HG03520 (cell line): ENCODE results near the gene BBOX1.
"Not testable (repeated sequence)": the region's sequence is repeated elsewhere in the genome, so short reads cannot be mapped to it uniquely, and the experiment has no call there.

Experiments
- ATAC-seq: cut with Tn5 transposase; IDR thresholded peaks from one replicate; pipeline ENCODE4 v1.9.1; 2021; ENCODE audit warnings: mild to moderate bottlenecking, moderate library complexity; ENCODE audit not compliant: unreplicated experiment

The BBOX1 gene, protein sequence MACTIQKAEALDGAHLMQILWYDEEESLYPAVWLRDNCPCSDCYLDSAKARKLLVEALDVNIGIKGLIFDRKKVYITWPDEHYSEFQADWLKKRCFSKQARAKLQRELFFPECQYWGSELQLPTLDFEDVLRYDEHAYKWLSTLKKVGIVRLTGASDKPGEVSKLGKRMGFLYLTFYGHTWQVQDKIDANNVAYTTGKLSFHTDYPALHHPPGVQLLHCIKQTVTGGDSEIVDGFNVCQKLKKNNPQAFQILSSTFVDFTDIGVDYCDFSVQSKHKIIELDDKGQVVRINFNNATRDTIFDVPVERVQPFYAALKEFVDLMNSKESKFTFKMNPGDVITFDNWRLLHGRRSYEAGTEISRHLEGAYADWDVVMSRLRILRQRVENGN

DNA sequence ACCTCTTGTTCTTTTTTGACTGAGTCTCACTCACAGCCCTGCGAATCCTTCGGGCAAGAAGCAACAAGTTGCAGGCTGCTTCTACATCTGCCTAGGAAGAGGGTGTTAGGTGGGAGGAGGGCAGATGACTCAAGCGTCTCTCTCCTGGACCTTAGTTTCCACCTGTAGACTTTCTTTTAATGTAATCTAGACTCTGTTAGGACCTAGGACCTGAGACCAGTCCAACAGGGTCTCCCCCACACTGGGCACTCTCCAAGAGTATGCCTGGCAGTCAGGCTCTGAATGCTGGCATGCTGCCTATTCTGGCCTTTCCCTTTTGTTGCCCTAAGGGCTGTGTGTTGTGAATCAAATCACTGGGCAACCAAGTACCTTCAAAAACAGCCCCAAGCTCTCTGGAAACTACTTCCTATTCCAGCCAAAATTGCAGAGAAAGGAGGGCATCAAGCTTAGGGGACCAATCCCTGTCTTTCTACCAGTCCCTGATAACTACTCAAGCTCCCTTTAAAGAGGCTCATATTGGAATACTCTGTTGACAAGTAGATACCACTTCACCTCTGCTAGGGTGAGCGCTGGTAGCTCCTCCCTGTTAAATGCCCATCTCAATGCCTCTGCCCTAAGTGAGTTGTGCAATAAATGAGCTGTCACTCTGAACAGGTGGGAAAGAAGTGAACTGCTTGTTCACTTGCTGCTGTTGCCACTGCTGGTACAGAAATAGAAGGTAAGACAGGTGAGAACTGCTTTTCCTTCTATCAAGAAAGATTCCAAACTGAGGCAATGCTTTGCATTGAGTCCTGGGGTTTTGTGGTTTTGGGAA lies at the start of gene BBOX1:
Gene BBOX1, plus strand, starts transcription at position 514 of the 814 bp plus-strand sequence. CDS start 14,616 bp downstream, outside the sequence.
- no peak for ATAC-seq

DNA sequence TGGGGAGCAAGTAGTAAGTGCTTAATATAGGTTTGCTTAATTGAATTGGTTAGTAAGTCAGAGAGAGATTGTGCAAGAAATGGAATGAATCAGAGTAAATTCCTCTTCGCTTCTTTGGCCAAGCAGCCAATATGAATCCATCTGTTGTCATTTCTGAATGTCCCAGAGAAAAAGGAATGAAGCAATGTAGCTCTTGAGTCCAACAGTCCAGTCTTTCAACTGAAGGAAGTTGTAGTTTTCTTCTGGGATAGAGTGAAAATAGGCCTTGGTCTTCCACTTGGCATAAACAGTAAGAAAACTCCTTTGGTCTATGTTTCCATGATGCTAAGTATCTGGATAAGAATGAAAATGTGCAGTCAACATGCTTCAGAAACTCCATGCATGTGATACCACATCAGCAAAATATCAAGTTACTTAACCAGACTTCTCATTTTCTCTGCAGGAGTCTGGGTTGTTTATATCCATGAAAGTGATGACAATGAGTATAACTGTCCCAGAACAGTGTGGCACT lies 48.5 kb upstream of the BBOX1 start:
- ATAC-seq: no peak

DNA sequence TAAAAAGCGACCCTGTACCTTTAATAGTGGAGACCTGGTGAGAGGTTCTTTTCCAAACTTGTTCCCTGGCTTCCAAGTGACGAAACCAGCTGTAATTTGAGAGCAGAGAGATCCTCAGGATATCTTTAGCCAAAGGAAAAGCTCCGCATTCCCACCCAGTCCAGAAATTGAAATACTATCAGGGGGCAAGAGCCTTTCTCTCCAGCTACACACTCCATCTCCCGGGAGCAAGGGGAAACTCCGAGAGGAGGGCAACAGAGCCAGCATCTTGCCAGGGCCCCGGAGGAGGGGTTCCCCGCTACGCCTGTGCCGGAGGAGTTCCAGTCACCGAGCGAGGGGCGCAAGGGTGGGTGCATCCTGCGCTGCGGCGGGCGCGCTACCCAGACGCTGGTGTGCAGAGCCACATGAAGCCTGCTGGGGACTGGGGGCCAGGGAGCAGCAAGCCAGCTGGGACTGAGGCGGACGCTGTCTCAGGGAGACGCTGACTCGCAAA lies 46.6 kb upstream of the BBOX1 start, which contains the start of gene FIBIN:
Gene FIBIN, plus strand, starts transcription at position 148 of the 493 bp plus-strand sequence. CDS start 415 bp downstream, outside the sequence.
- no peak for ATAC-seq

DNA sequence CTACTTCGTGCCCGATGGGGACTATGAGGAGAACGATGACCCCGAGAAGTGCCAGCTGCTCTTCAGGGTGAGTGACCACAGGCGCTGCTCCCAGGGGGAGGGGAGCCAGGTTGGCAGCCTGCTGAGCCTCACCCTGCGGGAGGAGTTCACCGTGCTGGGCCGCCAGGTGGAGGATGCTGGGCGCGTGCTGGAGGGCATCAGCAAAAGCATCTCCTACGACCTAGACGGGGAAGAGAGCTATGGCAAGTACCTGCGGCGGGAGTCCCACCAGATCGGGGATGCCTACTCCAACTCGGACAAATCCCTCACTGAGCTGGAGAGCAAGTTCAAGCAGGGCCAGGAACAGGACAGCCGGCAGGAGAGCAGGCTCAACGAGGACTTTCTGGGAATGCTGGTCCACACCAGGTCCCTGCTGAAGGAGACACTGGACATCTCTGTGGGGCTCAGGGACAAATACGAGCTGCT lies 46.0 kb upstream of the BBOX1 start:
- no peak for ATAC-seq

DNA sequence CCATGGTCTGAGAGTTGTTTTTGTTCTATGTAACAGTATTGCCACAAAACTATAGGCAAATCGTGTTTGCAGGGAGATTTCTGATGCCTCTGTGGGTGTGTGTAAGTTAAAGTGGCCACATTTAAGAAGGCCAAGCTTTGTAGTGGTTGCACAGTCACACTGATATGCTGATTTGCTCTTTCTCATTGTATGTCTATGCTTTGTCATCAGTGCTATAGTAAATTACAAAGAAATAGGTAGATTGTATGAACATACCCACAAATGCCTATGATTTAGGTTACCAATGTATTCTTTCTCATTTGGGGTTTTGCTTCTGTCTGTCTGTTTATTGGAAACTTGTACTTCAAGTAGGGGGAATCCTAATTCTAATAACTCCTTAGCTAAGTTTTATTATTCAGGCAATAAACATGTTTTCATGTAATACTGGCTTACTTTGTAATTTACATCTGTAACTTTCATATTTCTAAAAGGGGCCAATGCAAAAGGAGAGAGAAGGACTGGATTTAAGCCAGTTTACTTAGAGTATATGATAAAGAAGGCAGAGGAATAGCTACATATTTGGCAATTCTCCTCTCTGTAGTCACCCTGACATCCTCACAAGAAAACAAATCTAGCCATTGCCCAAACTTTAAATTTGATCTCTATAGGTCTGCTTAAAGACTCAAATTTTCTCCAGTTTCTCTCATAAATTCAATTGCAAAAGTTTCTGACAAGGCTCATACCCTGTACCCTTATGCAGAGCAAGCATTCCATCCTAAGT lies 44.7 kb upstream of the BBOX1 start:
- ATAC-seq: no peak

DNA sequence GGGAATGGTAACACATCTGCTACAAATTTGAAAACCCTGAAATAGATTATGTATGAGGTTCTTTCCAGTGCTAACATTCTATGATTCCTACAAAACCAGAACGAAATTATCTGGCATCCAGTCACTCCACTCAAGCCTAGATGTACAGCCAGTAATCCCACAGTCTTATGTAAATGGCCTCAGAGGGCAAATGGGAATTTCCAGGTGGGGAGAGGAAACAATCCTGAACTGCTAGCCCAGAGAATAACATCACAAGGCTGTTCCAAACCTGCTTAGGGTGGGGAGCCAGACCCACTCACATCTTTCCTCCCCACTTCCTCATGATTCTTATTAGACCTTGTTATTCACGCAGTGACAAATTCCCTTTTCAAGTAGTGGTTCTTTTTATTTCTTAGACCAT lies 43.2 kb upstream of the BBOX1 start:
- no peak for ATAC-seq

DNA sequence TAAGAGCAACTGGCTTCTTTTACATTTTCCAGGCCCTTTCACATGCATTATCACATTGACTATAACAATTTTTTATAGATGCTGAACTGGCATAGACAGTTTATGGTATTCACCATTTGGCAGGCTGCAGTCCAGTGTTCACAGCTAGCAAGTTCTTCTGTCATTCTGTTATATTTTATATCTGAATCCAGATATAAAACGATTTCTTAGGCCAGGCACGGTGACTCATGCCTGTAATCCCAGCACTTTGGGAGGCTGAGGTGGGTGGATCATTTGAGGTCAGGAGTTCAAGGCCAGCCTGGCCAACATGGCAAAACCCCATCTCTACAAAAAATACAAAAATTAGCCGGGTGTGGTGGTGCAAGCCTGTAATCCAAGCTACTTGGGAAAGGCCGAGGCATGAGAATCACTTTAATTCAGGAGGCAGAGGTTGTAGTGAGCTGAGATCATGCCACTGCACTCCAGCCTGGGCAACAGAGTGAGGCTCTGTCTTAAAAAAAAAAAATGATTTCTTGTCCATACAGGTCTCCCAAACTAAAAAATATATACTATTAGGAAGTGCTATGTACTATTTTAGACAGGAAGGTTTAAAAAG lies 39.4 kb upstream of the BBOX1 start:
- not testable (repeated sequence) for ATAC-seq

DNA sequence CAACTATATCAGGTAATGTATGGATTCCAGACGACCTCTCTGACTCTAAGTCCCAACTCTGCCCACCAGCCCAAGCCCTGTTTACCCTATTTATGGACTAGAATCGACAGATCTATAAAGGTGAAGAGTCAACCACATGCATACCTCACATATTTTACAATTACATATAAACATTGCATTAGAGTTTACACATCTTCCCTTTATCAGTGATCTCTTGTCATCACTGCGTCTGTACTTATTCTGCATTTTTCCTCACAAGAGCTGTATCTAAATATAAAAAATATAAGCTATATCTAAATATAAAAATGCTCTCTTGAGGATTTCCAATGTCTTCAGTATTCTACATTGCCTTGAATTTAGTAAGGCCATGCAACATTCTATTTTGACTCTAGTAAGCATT lies 38.2 kb upstream of the BBOX1 start:
- no peak for ATAC-seq

DNA sequence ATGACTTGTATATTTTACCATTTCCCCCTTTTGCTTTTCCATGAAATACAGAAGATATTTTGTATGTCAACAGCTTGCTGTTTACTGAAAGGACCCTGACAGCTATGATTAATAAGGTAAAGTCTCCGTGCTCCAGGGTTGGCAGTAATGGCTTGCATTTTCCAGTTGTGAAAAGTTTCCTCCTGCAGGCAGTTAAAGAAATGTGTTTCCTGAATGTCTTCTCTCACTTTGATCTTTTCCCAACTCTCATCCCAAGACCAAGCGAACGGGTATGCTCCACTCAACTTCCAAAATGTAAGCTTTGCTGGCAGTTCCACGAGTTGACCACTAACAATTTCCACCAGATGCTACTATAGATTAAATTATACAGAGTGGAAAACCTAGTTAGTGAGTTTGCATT lies 37.8 kb upstream of the BBOX1 start:
- ATAC-seq: no peak

DNA sequence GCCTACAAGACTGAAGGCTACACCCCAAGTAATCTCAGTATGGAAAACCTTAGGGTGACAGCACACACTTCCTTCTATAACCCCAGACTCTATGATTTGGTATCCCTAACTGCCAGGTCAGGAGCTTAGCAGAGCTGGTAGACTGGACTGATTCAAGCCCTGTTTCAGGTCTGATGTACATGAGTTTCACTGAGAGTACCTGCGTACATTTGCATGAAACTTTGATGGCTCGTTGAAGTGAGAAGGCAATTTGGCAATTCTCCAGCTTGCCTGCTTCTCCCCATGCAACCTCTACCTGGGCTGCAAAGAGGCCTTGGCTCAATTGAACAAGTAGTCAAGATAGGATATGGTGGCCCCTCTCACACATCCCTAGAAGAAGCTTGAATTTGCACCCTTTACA lies 36.5 kb upstream of the BBOX1 start:
- no peak for ATAC-seq

DNA sequence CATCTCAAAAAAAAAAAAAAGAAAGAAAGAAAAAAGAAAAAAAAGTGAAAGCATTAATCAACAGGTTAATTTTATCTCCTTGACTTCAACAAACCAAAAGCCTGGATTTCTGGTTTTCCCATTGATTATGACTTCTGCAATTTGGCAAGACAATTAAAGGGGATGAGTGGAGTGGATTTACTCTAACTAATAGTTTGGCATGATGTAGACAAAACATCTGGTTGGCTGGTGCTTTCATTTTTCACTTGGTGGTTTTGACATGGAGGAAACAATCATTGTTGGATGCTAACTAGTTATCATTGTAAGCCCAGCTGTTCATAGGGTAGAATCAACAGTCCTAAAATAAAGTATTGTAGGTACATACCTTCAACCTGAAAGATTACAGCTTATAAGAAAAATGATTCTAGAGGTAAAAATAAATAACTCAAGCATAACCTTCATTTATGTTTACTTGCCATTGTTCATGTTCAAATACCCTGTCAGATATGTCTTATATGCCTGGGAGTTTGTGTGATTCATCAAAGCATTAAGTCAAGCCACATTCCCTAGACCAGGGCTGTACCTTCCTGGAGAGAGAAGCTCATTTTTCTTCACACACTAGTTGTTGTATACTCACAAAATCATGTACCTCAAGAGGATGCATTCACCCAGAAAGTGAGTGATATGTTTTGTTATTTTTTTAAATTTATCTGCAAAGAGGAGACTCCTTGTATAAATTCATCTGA lies 31.6 kb upstream of the BBOX1 start:
- no peak for ATAC-seq

DNA sequence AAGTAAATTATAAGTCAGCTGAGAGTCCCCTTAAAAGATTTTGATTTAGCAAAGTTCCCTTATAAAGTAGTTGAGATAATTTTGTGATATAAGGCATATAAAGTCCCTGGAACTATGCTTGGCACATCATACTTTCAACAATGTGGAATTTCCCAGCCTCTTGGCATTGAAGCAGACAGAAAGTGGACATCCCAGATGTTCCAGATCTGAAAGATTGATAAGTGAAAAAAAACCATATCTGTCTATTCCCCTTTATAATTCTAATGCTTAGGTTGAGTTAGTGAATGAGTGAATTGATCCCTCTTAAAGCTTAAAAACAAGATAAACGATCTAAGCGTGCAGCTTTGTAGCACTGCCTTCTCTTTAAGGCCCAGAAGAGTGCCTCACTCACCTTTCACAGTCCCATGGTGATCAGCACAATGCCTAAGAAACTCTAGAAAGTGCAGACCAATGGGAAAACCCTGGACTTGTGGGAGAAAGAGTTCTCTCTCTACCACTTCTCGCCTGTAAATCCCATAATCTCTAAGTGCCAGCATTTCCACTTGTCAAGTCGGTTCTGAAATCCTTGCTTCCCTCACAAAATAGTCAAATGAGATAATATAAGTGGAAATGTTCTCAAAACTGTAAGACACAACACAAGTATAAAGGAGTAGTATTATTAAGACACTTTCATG lies 28.9 kb upstream of the BBOX1 start:
- no peak for ATAC-seq

DNA sequence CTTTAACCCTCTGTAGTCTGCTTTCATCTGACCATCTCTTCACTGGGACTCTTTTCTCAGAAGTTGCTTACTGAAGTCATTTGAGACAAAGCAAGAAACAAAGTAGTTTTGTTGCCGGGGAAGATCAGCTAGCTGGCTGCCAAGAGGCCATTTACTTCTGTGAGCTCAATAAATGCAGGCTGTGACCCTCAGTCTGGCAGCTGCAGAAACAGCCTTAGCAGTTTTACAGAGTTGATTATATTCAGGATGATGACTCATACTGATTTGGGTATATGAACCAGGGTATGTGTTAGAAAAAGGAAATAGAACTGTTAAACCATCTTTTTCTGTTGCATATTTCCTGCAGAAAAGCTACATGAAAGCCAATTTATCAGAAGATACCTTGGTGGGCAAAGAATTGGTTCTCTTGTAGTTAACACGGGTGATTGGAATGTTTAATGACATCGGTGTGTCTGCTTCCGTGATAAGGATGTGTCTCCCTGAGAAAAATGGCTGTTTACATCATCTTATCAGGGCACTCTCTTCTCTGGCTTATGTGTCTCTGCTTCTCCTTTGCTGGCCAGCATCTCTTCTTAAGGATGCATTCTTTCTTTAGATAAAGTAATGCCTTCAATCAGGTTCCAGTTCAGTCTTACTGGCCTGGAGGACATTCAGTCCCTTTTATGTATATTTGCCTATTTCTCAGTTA lies 28.2 kb upstream of the BBOX1 start:
- no peak for ATAC-seq

DNA sequence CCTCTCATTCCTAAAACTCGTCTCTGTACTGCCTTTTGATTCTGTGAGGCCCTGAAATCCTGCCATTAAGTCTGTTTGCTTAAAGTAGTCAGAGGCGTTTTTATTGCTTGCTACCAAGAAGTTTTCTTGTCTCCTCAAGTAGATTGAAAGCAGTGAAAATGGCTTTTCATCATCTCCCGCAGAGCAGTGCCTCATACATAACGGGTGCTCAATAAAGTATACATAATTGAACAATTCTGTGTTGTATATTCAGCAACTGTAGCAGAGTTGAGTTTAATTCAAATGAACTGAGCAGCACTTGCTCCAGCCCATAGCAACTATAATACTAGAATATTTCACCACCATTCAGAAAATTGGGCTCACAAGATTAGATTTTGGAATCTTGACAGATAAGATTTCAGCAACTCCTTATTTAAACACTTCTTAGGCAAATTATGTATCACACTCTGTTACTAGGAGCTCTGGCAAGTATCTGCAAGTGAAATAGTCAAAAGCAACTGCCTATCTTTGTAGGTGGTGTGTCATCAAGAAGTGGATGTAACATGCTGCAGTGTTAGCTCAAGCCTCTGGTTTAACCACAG lies 26.7 kb upstream of the BBOX1 start:
- ATAC-seq: no peak

DNA sequence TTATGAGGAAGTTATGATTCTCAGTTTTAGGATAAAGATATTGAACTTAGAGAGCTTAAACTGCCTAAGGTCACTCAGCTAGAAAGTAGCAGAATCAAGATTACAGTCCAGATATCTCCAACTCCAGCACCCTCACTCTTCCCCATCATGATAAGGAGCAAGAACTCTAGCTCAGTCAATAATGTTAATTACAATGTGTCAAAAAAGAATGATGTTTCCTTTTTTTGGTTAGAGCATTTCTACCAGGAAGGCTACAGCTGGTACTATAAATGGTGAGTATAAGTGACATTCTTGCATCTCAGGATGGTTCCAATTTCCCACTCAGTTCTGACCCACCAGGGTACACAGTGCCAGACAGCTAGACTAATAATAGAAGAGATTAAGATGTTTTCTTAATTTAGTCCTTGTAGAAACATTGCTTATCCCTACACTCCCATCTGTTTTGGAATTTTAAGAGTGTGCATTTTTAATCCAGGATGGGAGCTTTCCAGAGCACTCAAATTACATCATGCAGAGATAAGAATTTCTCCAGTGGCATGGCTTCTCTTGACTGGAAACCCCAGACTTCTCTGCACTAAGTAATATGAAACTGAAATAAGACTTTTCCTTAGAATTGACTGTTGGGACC lies 21.6 kb upstream of the BBOX1 start:
- ATAC-seq: no peak

DNA sequence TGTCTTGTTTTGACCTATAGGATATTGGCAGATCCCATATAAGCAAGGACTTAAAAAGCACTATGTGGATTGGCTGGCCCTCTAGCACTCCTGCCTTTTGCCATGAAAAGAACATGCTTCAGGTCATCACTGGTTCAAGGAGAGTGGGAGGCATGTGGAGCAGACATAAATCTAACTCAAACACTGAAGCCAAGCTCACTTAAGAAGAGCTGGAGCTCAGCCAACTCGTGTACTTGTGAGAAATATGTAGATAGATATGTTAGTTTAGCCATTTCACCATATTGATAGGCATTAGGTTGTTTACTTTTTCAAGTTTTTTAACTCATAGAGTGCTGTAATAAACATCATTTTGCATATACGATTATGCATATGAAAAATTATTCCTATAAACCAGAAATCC lies 19.9 kb upstream of the BBOX1 start:
- ATAC-seq: no peak

DNA sequence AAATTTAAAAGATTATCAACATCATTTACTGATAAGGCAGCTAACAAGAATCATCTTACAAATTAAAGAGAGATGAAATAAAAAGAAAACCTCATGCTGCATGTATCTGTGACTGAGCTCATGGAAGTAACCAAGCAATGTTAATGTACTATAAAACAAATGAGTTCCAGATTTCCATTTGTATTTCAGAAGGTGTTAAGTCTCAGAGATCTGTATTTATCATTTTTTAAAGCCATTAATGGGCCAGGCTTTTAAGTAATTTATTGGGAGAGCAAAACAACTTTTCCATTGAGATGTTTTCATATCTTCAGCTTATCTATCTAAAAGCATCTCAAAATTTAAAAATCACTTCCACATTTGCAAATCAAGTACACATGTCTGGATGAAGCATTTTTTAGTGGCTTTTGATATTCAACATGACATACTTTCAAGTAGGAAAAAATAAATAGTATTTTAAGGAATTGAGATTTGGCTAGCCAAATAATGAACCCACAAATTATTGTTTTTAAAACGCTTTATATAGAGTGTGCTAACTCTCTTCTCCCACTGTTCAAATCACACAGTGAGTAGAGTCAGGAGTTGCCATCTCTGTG lies 17.9 kb upstream of the BBOX1 start:
- no peak for ATAC-seq
